Nephron progenitor cell (in vitro differentiated cells): ENCODE measurements around the gene NT5E.
"Not testable (repeated sequence)": the region's sequence is repeated elsewhere in the genome, so short reads cannot be mapped to it uniquely, and the experiment has no call there.

Experiments
- DNase-seq: peaks from one replicate; pipeline ENCODE4 v3.0.0; 2021
- H3K27ac Mint-ChIP-seq: 2 replicates; pipeline ENCODE4 v1.8.0; 2021; ENCODE audit warnings: mild to moderate bottlenecking, moderate library complexity, mixed read lengths
- H3K27me3 Mint-ChIP-seq: 2 replicates; pipeline ENCODE4 v1.8.0; 2021; ENCODE audit warnings: mild to moderate bottlenecking, low read depth, mixed read lengths; ENCODE audit not compliant: poor library complexity
- H3K36me3 Mint-ChIP-seq: 2 replicates; pipeline ENCODE4 v1.8.0; 2021; ENCODE audit warnings: low read depth, mixed read lengths
- H3K4me1 Mint-ChIP-seq: 2 replicates; pipeline ENCODE4 v1.8.0; 2021; ENCODE audit warnings: mixed read lengths
- H3K4me3 Mint-ChIP-seq: 2 replicates; pipeline ENCODE4 v1.8.0; 2021; ENCODE audit warnings: mild to moderate bottlenecking, moderate library complexity, mixed read lengths
- H3K9me3 Mint-ChIP-seq: 2 replicates; pipeline ENCODE4 v1.8.0; 2021; ENCODE audit warnings: mild to moderate bottlenecking, moderate library complexity, mixed read lengths
- CTCF ChIP-seq: fragments of 200-600 bp; sonication (generic); IDR thresholded peaks from 2 replicates; pipeline ENCODE4 v1.5.0; 2021; ENCODE audit warnings: antibody characterized with exemption

NT5E gene

GRCh38 chr6:85506441-85507093, 56.7 kb downstream of the NT5E start:
- TF ChIP-seq CTCF: no peak
- H3K9me3 Mint-ChIP-seq: no peaks in the 10 kb centered on the region
- no peak for DNase-seq
- H3K36me3 Mint-ChIP-seq: peaks cover 31% of the 10 kb centered on the region
- H3K4me1 Mint-ChIP-seq: no peaks in the 10 kb centered on the region
- no peaks in the 10 kb centered on the region for H3K27me3 Mint-ChIP-seq
- no peak overlapping the region for H3K4me3 Mint-ChIP-seq
- no peak overlapping the region for H3K27ac Mint-ChIP-seq

GRCh38 chr6:85516168-85516567, 66.3 kb downstream of the NT5E start:
- no peak for TF ChIP-seq CTCF
- Mint-ChIP-seq H3K36me3 (peaks cover 60% of the 10 kb centered on the region), H3K9me3 (no peaks in the 10 kb centered on the region), H3K27ac (no peak overlapping the region), H3K4me1 (no peaks in the 10 kb centered on the region), H3K27me3 (peaks cover 3% of the 10 kb centered on the region), H3K4me3 (no peak overlapping the region)
- DNase-seq: no peak

GRCh38 chr6:85524281-85524680, 74.4 kb downstream of the NT5E start:
- H3K27me3 Mint-ChIP-seq, H3K4me3 Mint-ChIP-seq, H3K4me1 Mint-ChIP-seq, DNase-seq, H3K27ac Mint-ChIP-seq, H3K9me3 Mint-ChIP-seq: not testable (repeated sequence)
- peaks cover 50% of the 10 kb centered on the region for H3K36me3 Mint-ChIP-seq

GRCh38 chr6:85537055-85537494, 87.2 kb downstream of the NT5E start:
- no peak for DNase-seq
- no peaks in the 10 kb centered on the region for H3K27me3 Mint-ChIP-seq
- H3K4me1 Mint-ChIP-seq: no peaks in the 10 kb centered on the region
- no peaks in the 10 kb centered on the region for H3K9me3 Mint-ChIP-seq
- peaks cover 10% of the 10 kb centered on the region for H3K36me3 Mint-ChIP-seq
- TF ChIP-seq CTCF: peak; percentile 68
- H3K27ac Mint-ChIP-seq: no peak overlapping the region
- no peak overlapping the region for H3K4me3 Mint-ChIP-seq

- no peak for TF ChIP-seq CTCF
- Mint-ChIP-seq H3K4me3 (no peak overlapping the region), H3K27me3 (no peaks in the 10 kb centered on the region), H3K36me3 (peaks cover 44% of the 10 kb centered on the region), H3K4me1 (no peaks in the 10 kb centered on the region), H3K9me3 (no peaks in the 10 kb centered on the region), H3K27ac (no peak overlapping the region)
- DNase-seq: no peak
Measured at GRCh38 chr6:85544776-85545175, 94.9 kb downstream of the NT5E start.
